ENCODE data around the gene FAM168A. TPM values are rescaled to one million over a fixed set of nuclear protein-coding genes. Genes with fewer than 3 reads are reported as not detected.
A peak's percentile ranks its signal among the peaks of the same experiment; 100 is the strongest.

FAM168A gene, protein sequence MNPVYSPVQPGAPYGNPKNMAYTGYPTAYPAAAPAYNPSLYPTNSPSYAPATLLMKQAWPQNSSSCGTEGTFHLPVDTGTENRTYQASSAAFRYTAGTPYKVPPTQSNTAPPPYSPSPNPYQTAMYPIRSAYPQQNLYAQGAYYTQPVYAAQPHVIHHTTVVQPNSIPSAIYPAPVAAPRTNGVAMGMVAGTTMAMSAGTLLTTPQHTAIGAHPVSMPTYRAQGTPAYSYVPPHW
- total RNA-seq (2021; fragmentation: NEBNext Ultra II Directional; extraction: Animal tissue kit (Norgen Biotek cat#: 25700)) = 21.6 and 22.8 TPM in 2 replicates
- polyA plus RNA-seq (2011; rRNA removed) = 17.1 and 24.0 TPM in 2 replicates
- 11.8 TPM for polyA plus RNA-seq (2011; cell fraction: cytosol; rRNA removed)
- 41.5 TPM for polyA plus RNA-seq (2011; cell fraction: nucleus; rRNA removed)
- polyA plus RNA-seq (2012, experiment 1 of 2) = 11.4 to 15.5 TPM (median 14.4 TPM) in 4 replicates
- 7.8 TPM for polyA plus RNA-seq (2012, experiment 2 of 2)
- polyA plus RNA-seq (2013, experiment 1 of 2) = 11.9 TPM
- polyA plus RNA-seq (2013, experiment 2 of 2) = 10.7 TPM
- polyA minus RNA-seq (2011; rRNA and poly(A)+ RNA removed) = 25.2 and 28.5 TPM in 2 replicates
- 15.5 TPM for polyA minus RNA-seq (2011; cell fraction: cytosol; rRNA and poly(A)+ RNA removed)
- 23.6 TPM for polyA minus RNA-seq (2011; cell fraction: nucleus; rRNA and poly(A)+ RNA removed)
- long read RNA-seq, experiment 1, partial matches to known transcripts = 1 of 29 reads
- long read RNA-seq, experiment 1, other reads (novel, unspliced or antisense) = 27 of 29 reads
- long read RNA-seq, experiment 2, partial matches to known transcripts = 0 of 1 reads
- long read RNA-seq, experiment 2, other reads (novel, unspliced or antisense) = 1 of 1 reads

DNA sequence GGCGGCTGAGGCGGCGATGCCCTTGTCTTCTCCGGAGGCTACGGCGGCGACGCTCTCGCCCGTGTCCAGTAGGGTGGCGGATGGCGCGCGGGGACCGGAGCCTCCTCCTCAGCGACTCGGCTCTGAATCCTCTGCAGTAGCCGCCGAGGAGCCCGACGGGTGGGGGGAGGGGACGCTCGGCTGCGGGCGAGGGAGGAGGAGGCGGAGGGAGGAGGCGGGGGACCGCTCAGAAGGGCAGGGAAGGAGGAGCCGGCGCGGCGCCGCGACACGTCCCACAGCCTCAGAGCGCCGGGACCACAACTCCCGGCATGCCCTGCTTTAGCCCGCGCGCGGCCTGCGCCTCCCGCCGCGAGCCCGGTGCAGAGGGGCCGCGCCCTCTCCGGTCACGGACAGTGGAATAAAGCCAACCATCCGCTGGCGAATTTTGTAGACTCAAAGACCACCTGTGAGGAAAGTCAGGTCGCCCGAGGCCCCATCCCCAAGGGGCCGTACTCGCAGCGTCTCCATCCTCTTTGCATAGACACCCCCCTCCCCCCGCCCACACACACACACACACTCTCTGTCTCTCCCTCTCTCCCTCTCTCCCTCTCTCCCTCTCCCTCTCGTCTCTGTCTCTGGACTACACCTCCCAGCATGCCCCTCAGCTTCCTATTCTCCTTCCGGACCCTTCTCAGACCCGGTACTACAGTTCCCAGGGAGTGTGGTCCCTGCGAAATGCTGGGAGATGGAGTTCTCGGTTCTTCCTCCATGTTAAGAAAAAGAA, at the start of gene FAM168A:
FAM168A (minus strand) TSS at position 157 of the 763 bp plus-strand sequence. CDS start 129,638 bp downstream, outside the sequence.
- H3K4me3 ChIP-seq (ENCODE audit: extremely low read depth in 1 of 4, insufficient read depth in 2 of 4, low read depth in 3 of 4, low read length in 4 of 4) = peak within 1 kb of the TSS; percentile 80 to 95 (median 90)
- H2AFZ ChIP-seq (ENCODE audit: low read length) = peak within 1 kb of the TSS; percentile 98
- H3K36me3 ChIP-seq (ENCODE audit: control insufficient read depth in 2 of 4, insufficient read depth in 4 of 4, low read length in 3 of 4) = no peaks in the 10 kb centered on the region
- peak within 1 kb of the TSS; percentile 83 to 95 for H3K4me2 ChIP-seq (ENCODE audit: insufficient read depth in 1 of 2, low read depth in 2 of 2, low read length in 2 of 2)
- no peaks in the 10 kb centered on the region for H3K27me3 ChIP-seq (replicated peaks in 1 of 4; ENCODE audit: control insufficient read depth in 3 of 4, extremely low read depth in 1 of 4, insufficient read depth in 3 of 4, low read length in 3 of 4)
- peak within 1 kb of the TSS; percentile 86; the same call in 1 of the 2 replicates for H2BK5ac ChIP-seq (ENCODE audit: low read depth, low read length)
- peaks cover 10% of the 10 kb centered on the region; the same call in 1 of the 2 replicates for H3K23me2 ChIP-seq (ENCODE audit: low read depth, low read length)
- H3K9me3 ChIP-seq (ENCODE audit: insufficient read depth in 2 of 2, low read depth in 1 of 2, low read length in 1 of 2) = no peaks in the 10 kb centered on the region
- H4K91ac ChIP-seq (replicated peaks; ENCODE audit: insufficient read length, low read length) = peak within 1 kb of the TSS; percentile 79
- H2BK20ac ChIP-seq (ENCODE audit: low read length) = no peak within 1 kb of the TSS
- peak within 1 kb of the TSS; percentile 78; the same call in 1 of the 2 replicates for H3K27ac ChIP-seq (ENCODE audit: low read depth, low read length)
- peak within 1 kb of the TSS; percentile 64; the same call in 1 of the 2 replicates for H3K18ac ChIP-seq (ENCODE audit: extremely low read depth, low read length)
- H3K23ac ChIP-seq (ENCODE audit: insufficient read length) = no peak within 1 kb of the TSS
- ChIA-PET POLR2A (ENCODE audit: partially characterized antibody) (interaction anchor here (0.6 to 1.4 kb wide), 11 partner anchors 15 to 193 kb away, joined by 3 to 4 read pairs (median 3); partner anchors contain the start of gene RAB6A), CTCF (ENCODE audit: partially characterized antibody) (interaction anchor here (0.6 to 4.2 kb wide), 10 partner anchors 13 to 321 kb away, joined by 3 to 19 read pairs (median 3); no protein-coding TSS in a partner anchor)
- H2BK12ac ChIP-seq (ENCODE audit: low read depth, low read length) = peak within 1 kb of the TSS; percentile 93; the same call in 1 of the 2 replicates
- H4K5ac ChIP-seq (ENCODE audit: insufficient read length, low read depth, low read length) = peak within 1 kb of the TSS; percentile 62
- peaks cover 0 to 3% of the 10 kb centered on the region in 2 experiments for H4K20me1 ChIP-seq (replicated peaks in 1 of 2; ENCODE audit: control insufficient read depth in 1 of 2, insufficient read depth in 2 of 2, low read length in 2 of 2)
- H4K8ac ChIP-seq (ENCODE audit: extremely low read depth, insufficient read depth, low read length) = peak within 1 kb of the TSS; percentile 78; the same call in 1 of the 2 replicates
- peaks cover 3 to 10% (median 7%) of the 10 kb centered on the region in 4 experiments; a peak in 6 of 7 replicates for H3K4me1 ChIP-seq (replicated peaks in 1 of 4; ENCODE audit: control insufficient read depth in 3 of 4, insufficient read depth in 4 of 4, low read length in 3 of 4)
- H3K79me2 ChIP-seq (ENCODE audit: control insufficient read depth in 1 of 2, insufficient read depth in 2 of 2, low read length in 2 of 2) = peaks cover 7 to 42% of the 10 kb centered on the region in 2 experiments
- no peak within 1 kb of the TSS for H2AK5ac ChIP-seq (ENCODE audit: low read depth, low read length)
- peak within 1 kb of the TSS; percentile 57 to 73 (median 68) for H3K9ac ChIP-seq (replicated peaks in 1 of 4; ENCODE audit: extremely low read depth in 1 of 4, low read depth in 3 of 4, low read length in 3 of 4)
- no peak within 1 kb of the TSS for H3K14ac ChIP-seq (ENCODE audit: insufficient read length)
- peaks cover 6% of the 10 kb centered on the region; the same call in 1 of the 2 replicates for H3K79me1 ChIP-seq (ENCODE audit: low read depth, low read length)
- peak; percentile 89 to 91 for DNase-seq (ENCODE audit: low read depth in 1 of 2, low spot score in 2 of 2)
- peak; percentile 52 for FAIRE-seq
- no peak within 1 kb of the TSS for H2BK15ac ChIP-seq (ENCODE audit: low read length)
- H2BK120ac ChIP-seq (replicated peaks; ENCODE audit: low read depth, low read length) = no peak within 1 kb of the TSS
- 2% methylated on average over 17 of the region's 64 CpGs; no CpG with 5 or more reads in 1 of the 2 experiments for WGBS, 2 experiments (ENCODE audit: extremely low coverage in 1 of 2, insufficient coverage in 1 of 2, insufficient read length in 1 of 2, insufficient replicate concordance in 2 of 2, low coverage in 1 of 2, low lambda C conversion rate in 2 of 2, missing lambda C conversion rate in 1 of 2)
- H3K56ac ChIP-seq (replicated peaks; ENCODE audit: insufficient read length, low read depth, low read length) = peak within 1 kb of the TSS; percentile 66
- no peak within 1 kb of the TSS for H3K4ac ChIP-seq (replicated peaks; ENCODE audit: insufficient read length, low read depth, low read length)
- TF ChIP-seq EGR1 (IDR thresholded peaks at IDR 0.05; ENCODE audit: borderline replicate concordance, low read depth, low read length) (peak; percentile 85), ZNF274 (IDR thresholded peaks at IDR 0.05; ENCODE audit: borderline replicate concordance, extremely low read depth, low read length) (no peak), POU5F1 (IDR thresholded peaks at IDR 0.05; ENCODE audit: low read depth, low read length) (no peak)

Measured in H1 (cell line).